Measurements from ENCODE around the gene LMTK3. TPM values are rescaled to one million over a fixed set of nuclear protein-coding genes. Genes with fewer than 3 reads are reported as not detected.

Gene LMTK3
- polyA plus RNA-seq, 1 experiment: 0.25 TPM

- H3K27me3 ChIP-seq (ENCODE audit: control insufficient read depth, insufficient read depth, low read length): peaks cover 31% of the 10 kb centered on the region
- ChIA-PET POLR2A (no interaction called here), CTCF (interaction anchor here (0.6 kb wide), 1 partner anchor 62 kb away, joined by 3 read pairs; no protein-coding TSS in a partner anchor)
- H3K27ac ChIP-seq (ENCODE audit: low read depth, low read length): no peak overlapping the region
- no peaks in the 10 kb centered on the region; the same call in 1 of the 2 replicates for H3K9me3 ChIP-seq (ENCODE audit: control insufficient read depth, insufficient read depth, low read length)
- no peak overlapping the region for H3K4me3 ChIP-seq (ENCODE audit: low read depth, low read length)
- no peak for TF ChIP-seq CTCF (IDR thresholded peaks at IDR 0.05; ENCODE audit: low read depth, low read length)
- no peak for DNase-seq (ENCODE audit: low read depth, low spot score)
These were observed 1.1 kb upstream of the LMTK3 start for GRCh38 chr19:48512504-48513288.

GRCh38 chr19:48511321-48511731 lies 309 bp downstream of the LMTK3 start:
- Histone ChIP-seq H3K4me3 (ENCODE audit: low read depth, low read length) (peak overlapping the region; percentile 39), H3K27ac (ENCODE audit: low read depth, low read length) (no peak overlapping the region), H3K9me3 (ENCODE audit: control insufficient read depth, insufficient read depth, low read length) (no peaks in the 10 kb centered on the region; the same call in 1 of the 2 replicates), H3K27me3 (ENCODE audit: control insufficient read depth, insufficient read depth, low read length) (peaks cover 36% of the 10 kb centered on the region)
- TF ChIP-seq CTCF (IDR thresholded peaks at IDR 0.05; ENCODE audit: low read depth, low read length): no peak
- CTCF ChIA-PET: interaction anchor here (0.6 to 1.0 kb wide), 2 partner anchors 72 to 73 kb away, joined by 3 to 4 read pairs; no protein-coding TSS in a partner anchor
- POLR2A ChIA-PET: no interaction called here
- DNase-seq (ENCODE audit: low read depth, low spot score): no peak

GRCh38 chr19:48510421-48511268 lies 990 bp downstream of the LMTK3 start:
- Histone ChIP-seq H3K9me3 (ENCODE audit: control insufficient read depth, insufficient read depth, low read length) (no peaks in the 10 kb centered on the region; the same call in 1 of the 2 replicates), H3K27me3 (ENCODE audit: control insufficient read depth, insufficient read depth, low read length) (peaks cover 36% of the 10 kb centered on the region), H3K27ac (ENCODE audit: low read depth, low read length) (no peak overlapping the region), H3K4me3 (ENCODE audit: low read depth, low read length) (peak overlapping the region; percentile 39)
- no peak for TF ChIP-seq CTCF (IDR thresholded peaks at IDR 0.05; ENCODE audit: low read depth, low read length)
- DNase-seq (ENCODE audit: low read depth, low spot score): no peak
- ChIA-PET POLR2A (interaction anchor here (0.6 kb wide), 1 partner anchor 851 kb away, joined by 3 read pairs; no protein-coding TSS in a partner anchor), CTCF (interaction anchor here (0.6 to 2.9 kb wide), 3 partner anchors 21 to 74 kb away, joined by 3 to 10 read pairs (median 4); no protein-coding TSS in a partner anchor)

GRCh38 chr19:48509467-48510194 lies 2.0 kb downstream of the LMTK3 start:
- Histone ChIP-seq H3K27ac (ENCODE audit: low read depth, low read length) (no peak overlapping the region), H3K27me3 (ENCODE audit: control insufficient read depth, insufficient read depth, low read length) (peaks cover 36% of the 10 kb centered on the region), H3K4me3 (ENCODE audit: low read depth, low read length) (no peak overlapping the region), H3K9me3 (ENCODE audit: control insufficient read depth, insufficient read depth, low read length) (no peaks in the 10 kb centered on the region; the same call in 1 of the 2 replicates)
- TF ChIP-seq CTCF (IDR thresholded peaks at IDR 0.05; ENCODE audit: low read depth, low read length): no peak
- ChIA-PET POLR2A (interaction anchor here (0.6 kb wide), 1 partner anchor 852 kb away, joined by 3 read pairs; no protein-coding TSS in a partner anchor), CTCF (interaction anchor here (2.9 to 6.9 kb wide), 2 partner anchors 20 to 76 kb away, joined by 10 to 207 read pairs; no protein-coding TSS in a partner anchor)
- DNase-seq (ENCODE audit: low read depth, low spot score): no peak
